Mesenteric fat pad (tissue), 1 donor: ENCODE results near the gene NDUFAF4. TPM values are rescaled to one million over a fixed set of nuclear protein-coding genes. Genes with fewer than 3 reads are reported as not detected.

Experiments
- DNase-seq: peaks from one replicate; pipeline ENCODE4 v3.0.0-alpha.2; 2020; ENCODE audit warnings: low spot score
- long read RNA-seq: library from polyadenylated mRNA; unstranded; transcript quantifications from one replicate; pipeline ENCODE4 v2.0.0, GENCODE V29; 2020
- total RNA-seq: library from RNA; stranded (reverse); fragmentation: NEBNext Ultra II Directional; extraction: Animal tissue kit (Norgen Biotek cat#: 25700); gene quantifications from one replicate; pipeline ENCODE4 v1.2.1, GENCODE V29; 2021
- donor health status: DM: yes; HTN: yes; CAD: no.

The NDUFAF4 gene
- 49.3 TPM for total RNA-seq
- long read RNA-seq, transcript NDUFAF4-201 (3 exons, 2,399 nt), result major isoform, 20 of 25 reads
- long read RNA-seq, partial matches to known transcripts, result 1 of 25 reads
- long read RNA-seq, other reads (novel, unspliced or antisense), result 3 of 25 reads

GRCh38 chr6:96897396-96898240 lies at the start of gene NDUFAF4:
Gene NDUFAF4 (minus strand): TSS chr6:96897891. CDS start chr6:96897801, 90 bp downstream.
- peak; percentile 98 for DNase-seq

- DNase-seq, result no peak
These were observed 49.4 kb upstream of the NDUFAF4 start for GRCh38 chr6:96947055-96947454.

- DNase-seq, result no peak
These were observed 46.0 kb upstream of the NDUFAF4 start for GRCh38 chr6:96943555-96944215.

GRCh38 chr6:96942676-96943075 lies 45.0 kb upstream of the NDUFAF4 start:
- DNase-seq, result no peak

- DNase-seq, result no peak
These were observed 42.6 kb upstream of the NDUFAF4 start for GRCh38 chr6:96940322-96940721.

- no peak for DNase-seq
These were observed 41.5 kb upstream of the NDUFAF4 start for GRCh38 chr6:96939007-96939805.

GRCh38 chr6:96934087-96934486 lies 36.4 kb upstream of the NDUFAF4 start:
- DNase-seq, result no peak

- DNase-seq, result no peak
These were observed 33.5 kb upstream of the NDUFAF4 start for GRCh38 chr6:96931198-96931597.

- DNase-seq, result no peak
These were observed 32.0 kb upstream of the NDUFAF4 start for GRCh38 chr6:96929741-96930140.

- DNase-seq, result no peak
These were observed 30.0 kb upstream of the NDUFAF4 start for GRCh38 chr6:96927660-96928059.

- no peak for DNase-seq
These were observed 28.7 kb upstream of the NDUFAF4 start for GRCh38 chr6:96926425-96926824.

GRCh38 chr6:96925290-96925687 lies 27.6 kb upstream of the NDUFAF4 start:
- DNase-seq, result no peak

- no peak for DNase-seq
These were observed 26.3 kb upstream of the NDUFAF4 start for GRCh38 chr6:96923871-96924493.

- DNase-seq, result no peak
These were observed 25.7 kb upstream of the NDUFAF4 start for GRCh38 chr6:96923400-96923799.

- DNase-seq, result no peak
These were observed 19.4 kb upstream of the NDUFAF4 start for GRCh38 chr6:96917098-96917497.

- DNase-seq, result no peak
These were observed 15.9 kb upstream of the NDUFAF4 start for GRCh38 chr6:96913621-96914020.

GRCh38 chr6:96911751-96912150 lies 14.1 kb upstream of the NDUFAF4 start:
- DNase-seq, result no peak

- DNase-seq, result no peak
These were observed 13.5 kb upstream of the NDUFAF4 start for GRCh38 chr6:96911171-96911570.

GRCh38 chr6:96909811-96910210 lies 12.1 kb upstream of the NDUFAF4 start:
- DNase-seq, result no peak

GRCh38 chr6:96907498-96907897 lies 9.8 kb upstream of the NDUFAF4 start:
- DNase-seq, result no peak

GRCh38 chr6:96900873-96901272 lies 3.2 kb upstream of the NDUFAF4 start:
- DNase-seq, result no peak
